H9 (cell line): Measurements from ENCODE around the gene OXA1L. TPM values are rescaled to one million over a fixed set of nuclear protein-coding genes. Genes with fewer than 3 reads are reported as not detected.

ENCODE experiments used
- DNase-seq: peaks from one replicate; pipeline ENCODE4 v3.0.0-alpha.2; 2017
- H2AFZ ChIP-seq: one replicate; pipeline ENCODE4 v1.6.1; 2013; ENCODE audit warnings: mild to moderate bottlenecking, low read length, control low read depth, moderate library complexity
- H2AK5ac ChIP-seq: 2 replicates; pipeline ENCODE4 v1.6.1; 2013; ENCODE audit warnings: low read length, control low read depth, mixed read lengths; ENCODE audit not compliant: insufficient read length
- H2BK120ac ChIP-seq: one replicate; pipeline ENCODE4 v1.6.1; 2013; ENCODE audit warnings: low read depth, mild to moderate bottlenecking, low read length, control low read depth, inconsistent platforms; ENCODE audit not compliant: poor library complexity, severe bottlenecking
- H2BK12ac ChIP-seq: 2 replicates; pipeline ENCODE4 v1.6.1; 2013; ENCODE audit warnings: low read length, control low read depth, mixed read lengths, low read depth; ENCODE audit not compliant: insufficient read length
- H2BK15ac ChIP-seq: 2 replicates; pipeline ENCODE4 v1.6.1; 2013; ENCODE audit warnings: low read depth, low read length, control low read depth
- H2BK20ac ChIP-seq: one replicate; pipeline ENCODE4 v1.6.1; 2013; ENCODE audit warnings: low read depth, mild to moderate bottlenecking, low read length, control low read depth, inconsistent platforms; ENCODE audit not compliant: poor library complexity, severe bottlenecking
- H2BK5ac ChIP-seq: 2 replicates; pipeline ENCODE4 v1.6.1; 2013; ENCODE audit warnings: low read length, control low read depth, mixed read lengths; ENCODE audit not compliant: insufficient read length
- H3K14ac ChIP-seq: 2 replicates; pipeline ENCODE4 v1.6.1; 2013; ENCODE audit warnings: low read length, control low read depth; ENCODE audit not compliant: insufficient read depth
- H3K18ac ChIP-seq: 2 replicates; pipeline ENCODE4 v1.6.1; 2013; ENCODE audit warnings: low read depth, mild to moderate bottlenecking, mixed read lengths, low read length, control low read depth; ENCODE audit not compliant: insufficient read length
- H3K23ac ChIP-seq: 2 replicates; pipeline ENCODE4 v1.6.1; 2013; ENCODE audit warnings: low read length, control low read depth, mixed read lengths, low read depth; ENCODE audit not compliant: insufficient read length
- H3K23me2 ChIP-seq: 2 replicates; pipeline ENCODE4 v1.6.1; 2013; ENCODE audit warnings: low read depth, mild to moderate bottlenecking, mixed read lengths, low read length, control low read depth; ENCODE audit not compliant: insufficient read length, poor library complexity, severe bottlenecking
- H3K27ac ChIP-seq: 2 replicates; pipeline ENCODE4 v1.5.1; 2013; ENCODE audit warnings: low read length, control low read depth, mixed read lengths, low read depth; ENCODE audit not compliant: insufficient read length
- H3K27me3 ChIP-seq: 2 replicates; pipeline ENCODE4 v1.6.1; 2013; ENCODE audit warnings: low read length, control low read depth, inconsistent platforms; ENCODE audit not compliant: insufficient read depth
- H3K4ac ChIP-seq: 2 replicates; pipeline ENCODE4 v1.6.1; 2013; ENCODE audit warnings: low read depth, mild to moderate bottlenecking, control low read depth, inconsistent platforms, low read length, moderate library complexity
- H3K4me1 ChIP-seq: 2 replicates; pipeline ENCODE4 v1.6.1; 2013; ENCODE audit warnings: low read length, control low read depth, inconsistent platforms; ENCODE audit not compliant: insufficient read depth
- H3K4me2 ChIP-seq: 2 replicates; pipeline ENCODE4 v1.6.1; 2013; ENCODE audit warnings: low read length, control low read depth, mixed read lengths; ENCODE audit not compliant: insufficient read length, insufficient read depth
- H3K56ac ChIP-seq: 2 replicates; pipeline ENCODE4 v1.6.1; 2013; ENCODE audit warnings: low read depth, mild to moderate bottlenecking, mixed read lengths, low read length, control low read depth; ENCODE audit not compliant: insufficient read length
- H3K79me1 ChIP-seq: 2 replicates; pipeline ENCODE4 v1.6.1; 2013; ENCODE audit warnings: low read depth, mild to moderate bottlenecking, moderate library complexity, low read length, control low read depth, inconsistent platforms; ENCODE audit not compliant: insufficient read depth, poor library complexity, severe bottlenecking
- H3K79me2 ChIP-seq: 2 replicates; pipeline ENCODE4 v1.6.1; 2013; ENCODE audit warnings: low read length, control low read depth, inconsistent platforms; ENCODE audit not compliant: insufficient read depth
- H3K9ac ChIP-seq: 2 replicates; pipeline ENCODE4 v1.6.1; 2013; ENCODE audit warnings: low read length, control low read depth, mixed read lengths; ENCODE audit not compliant: insufficient read length; ENCODE audit errors: extremely low read depth
- H3K9me3 ChIP-seq: one replicate; pipeline ENCODE4 v1.6.1; 2013; ENCODE audit warnings: low read depth, low read length, inconsistent platforms; ENCODE audit not compliant: control insufficient read depth
- H3T11ph ChIP-seq: one replicate; pipeline ENCODE4 v1.6.1; 2013; ENCODE audit warnings: mild to moderate bottlenecking, low read length, control low read depth, inconsistent platforms
- H4K20me1 ChIP-seq: one replicate; pipeline ENCODE4 v1.6.1; 2013; ENCODE audit not compliant: control insufficient read depth, insufficient read length, insufficient read depth
- H4K5ac ChIP-seq: 2 replicates; pipeline ENCODE4 v1.6.1; 2013; ENCODE audit warnings: low read depth, mild to moderate bottlenecking, mixed read lengths, low read length, control low read depth; ENCODE audit not compliant: insufficient read length
- H4K8ac ChIP-seq: replicated peaks from 2 replicates; pipeline ENCODE4 v1.6.1; 2013; ENCODE audit warnings: low read length, control low read depth, mixed read lengths, low read depth; ENCODE audit not compliant: insufficient read length
- H4K91ac ChIP-seq: 2 replicates; pipeline ENCODE4 v1.6.1; 2013; ENCODE audit warnings: low read depth, mild to moderate bottlenecking, moderate library complexity, mixed read lengths, low read length, control low read depth; ENCODE audit not compliant: insufficient read length
- H3K27ac Mint-ChIP-seq, 3 experiments: 2 replicates in 2 of 3; 3 replicates in 1 of 3; pipeline ENCODE4 v1.8.0; 2020 to 2021; ENCODE audit warnings: mixed read lengths in 3 of 3, mild to moderate bottlenecking in 1 of 3, moderate library complexity in 1 of 3
- H3K27me3 Mint-ChIP-seq: 2 replicates; pipeline ENCODE4 v1.8.0; 2021; ENCODE audit warnings: low read depth, mild to moderate bottlenecking, moderate library complexity, mixed read lengths
- H3K36me3 Mint-ChIP-seq, 3 experiments: 2 replicates in 2 of 3; 3 replicates in 1 of 3; pipeline ENCODE4 v1.8.0; 2020 to 2021; ENCODE audit warnings: low read depth in 3 of 3, mixed read lengths in 3 of 3; ENCODE audit not compliant: insufficient read depth in 1 of 3
- H3K4me1 Mint-ChIP-seq, 2 experiments: 2 replicates each; pipeline ENCODE4 v1.8.0; 2020; ENCODE audit warnings: mixed read lengths in 2 of 2
- H3K4me3 Mint-ChIP-seq, 2 experiments: 2 replicates in 1 of 2; 3 replicates in 1 of 2; pipeline ENCODE4 v1.8.0; 2020 to 2021; ENCODE audit warnings: mild to moderate bottlenecking in 2 of 2, mixed read lengths in 2 of 2, moderate library complexity in 1 of 2
- H3K9me3 Mint-ChIP-seq, 2 experiments: 2 replicates in 1 of 2; 3 replicates in 1 of 2; pipeline ENCODE4 v1.8.0; 2020; ENCODE audit warnings: mild to moderate bottlenecking in 2 of 2, mixed read lengths in 2 of 2, moderate library complexity in 1 of 2
- WGBS: extraction: QIAGEN DNeasy Blood & Tissue Kit; methylation state at CpG from one replicate; pipeline ENCODE4 v1.1.7; 2013; ENCODE audit warnings: missing lambda C conversion rate, low lambda C conversion rate, mixed read lengths; ENCODE audit not compliant: insufficient read length; ENCODE audit errors: extremely low coverage; 5-methylcytosine and 5-hydroxymethylcytosine counted together
- total RNA-seq: library from RNA; stranded (reverse); gene quantifications from 2 replicates; pipeline ENCODE4 v1.2.1, GENCODE V29; 2021
- TF ChIP-seq, protein P1 (sequence below): fragments of 200-600 bp; sonication (generic); conservative IDR thresholded peaks from 3 replicates; pipeline ENCODE4 v1.8.0; 2021; ENCODE audit warnings: antibody characterized with exemption, mild to moderate bottlenecking

OXA1L gene
- total RNA-seq, 1 experiment from 2014 or later: 128 TPM

DNA sequence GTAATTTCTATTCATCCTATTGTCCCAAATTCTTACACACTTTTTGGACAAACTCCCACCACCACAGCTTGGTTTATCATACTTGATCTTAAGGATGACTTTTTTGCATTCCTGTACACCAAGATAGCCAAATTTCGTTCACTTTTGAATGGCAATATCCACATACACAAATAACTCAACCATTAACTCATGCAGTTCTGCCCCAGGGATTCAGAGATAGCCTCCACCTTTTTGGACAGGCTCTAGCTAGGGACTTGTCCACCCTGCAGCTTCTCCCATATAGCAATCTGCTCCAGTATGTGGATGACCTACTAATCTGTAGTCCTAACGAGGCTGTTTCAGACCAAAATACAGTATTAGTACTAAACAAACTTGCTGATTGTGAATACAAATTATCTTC, 32.7 kb upstream of the OXA1L start:
- H4K8ac ChIP-seq: no peak overlapping the region
- Mint-ChIP-seq H3K4me3 (no peak overlapping the region), H3K4me1 (no peaks in the 10 kb centered on the region), H3K9me3 (peaks cover 3 to 5% of the 10 kb centered on the region in 2 experiments), H3K36me3 (no peaks in the 10 kb centered on the region; a peak in 1 of 7 replicates), H3K27ac (no peak overlapping the region), H3K27me3 (no peaks in the 10 kb centered on the region; the same call in 1 of the 2 replicates)
- no peak overlapping the region for H3K14ac ChIP-seq
- no peak for DNase-seq
- no peak overlapping the region for H3T11ph ChIP-seq
- no peak overlapping the region for H3K56ac ChIP-seq
- no peak overlapping the region for H2BK12ac ChIP-seq
- H2BK120ac ChIP-seq: no peak overlapping the region
- H3K23ac ChIP-seq: no peak overlapping the region
- WGBS: no CpG with 5 or more reads among the region's 2 CpGs
- no peak overlapping the region for H3K4ac ChIP-seq
- no peak overlapping the region for H3K18ac ChIP-seq
- H3K4me1 ChIP-seq: no peaks in the 10 kb centered on the region
- no peak overlapping the region for H2AK5ac ChIP-seq
- H3K27me3 ChIP-seq: no peaks in the 10 kb centered on the region
- H3K79me1 ChIP-seq: no peaks in the 10 kb centered on the region
- H2BK5ac ChIP-seq: no peak overlapping the region
- no peak overlapping the region for H2AFZ ChIP-seq
- H3K79me2 ChIP-seq: no peaks in the 10 kb centered on the region
- no peak overlapping the region for H3K9ac ChIP-seq
- no peak overlapping the region for H2BK15ac ChIP-seq
- no peaks in the 10 kb centered on the region for H4K20me1 ChIP-seq
- no peak overlapping the region for H4K91ac ChIP-seq
- no peak overlapping the region for H3K4me2 ChIP-seq
- no peak overlapping the region for H4K5ac ChIP-seq
- TF ChIP-seq, protein P1, sequence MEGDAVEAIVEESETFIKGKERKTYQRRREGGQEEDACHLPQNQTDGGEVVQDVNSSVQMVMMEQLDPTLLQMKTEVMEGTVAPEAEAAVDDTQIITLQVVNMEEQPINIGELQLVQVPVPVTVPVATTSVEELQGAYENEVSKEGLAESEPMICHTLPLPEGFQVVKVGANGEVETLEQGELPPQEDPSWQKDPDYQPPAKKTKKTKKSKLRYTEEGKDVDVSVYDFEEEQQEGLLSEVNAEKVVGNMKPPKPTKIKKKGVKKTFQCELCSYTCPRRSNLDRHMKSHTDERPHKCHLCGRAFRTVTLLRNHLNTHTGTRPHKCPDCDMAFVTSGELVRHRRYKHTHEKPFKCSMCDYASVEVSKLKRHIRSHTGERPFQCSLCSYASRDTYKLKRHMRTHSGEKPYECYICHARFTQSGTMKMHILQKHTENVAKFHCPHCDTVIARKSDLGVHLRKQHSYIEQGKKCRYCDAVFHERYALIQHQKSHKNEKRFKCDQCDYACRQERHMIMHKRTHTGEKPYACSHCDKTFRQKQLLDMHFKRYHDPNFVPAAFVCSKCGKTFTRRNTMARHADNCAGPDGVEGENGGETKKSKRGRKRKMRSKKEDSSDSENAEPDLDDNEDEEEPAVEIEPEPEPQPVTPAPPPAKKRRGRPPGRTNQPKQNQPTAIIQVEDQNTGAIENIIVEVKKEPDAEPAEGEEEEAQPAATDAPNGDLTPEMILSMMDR: no peak
- no peak overlapping the region for H2BK20ac ChIP-seq
- H3K9me3 ChIP-seq: no peaks in the 10 kb centered on the region
- no peaks in the 10 kb centered on the region for H3K23me2 ChIP-seq
- H3K27ac ChIP-seq: no peak overlapping the region
